GM18519 (cell line): ENCODE data around the gene ANKRD35.

Source experiments
- ATAC-seq: cut with Tn5 transposase; IDR thresholded peaks from one replicate; pipeline ENCODE4 v1.9.1; 2021; ENCODE audit warnings: mild to moderate bottlenecking, moderate library complexity; ENCODE audit not compliant: unreplicated experiment, low FRiP score

Gene ANKRD35

GRCh38 chr1:145895471-145895870 is 9.8 kb upstream of the ANKRD35 start:
- ATAC-seq: no peak

- no peak for ATAC-seq
These were observed 7.8 kb upstream of the ANKRD35 start for GRCh38 chr1:145893306-145894055.

DNA sequence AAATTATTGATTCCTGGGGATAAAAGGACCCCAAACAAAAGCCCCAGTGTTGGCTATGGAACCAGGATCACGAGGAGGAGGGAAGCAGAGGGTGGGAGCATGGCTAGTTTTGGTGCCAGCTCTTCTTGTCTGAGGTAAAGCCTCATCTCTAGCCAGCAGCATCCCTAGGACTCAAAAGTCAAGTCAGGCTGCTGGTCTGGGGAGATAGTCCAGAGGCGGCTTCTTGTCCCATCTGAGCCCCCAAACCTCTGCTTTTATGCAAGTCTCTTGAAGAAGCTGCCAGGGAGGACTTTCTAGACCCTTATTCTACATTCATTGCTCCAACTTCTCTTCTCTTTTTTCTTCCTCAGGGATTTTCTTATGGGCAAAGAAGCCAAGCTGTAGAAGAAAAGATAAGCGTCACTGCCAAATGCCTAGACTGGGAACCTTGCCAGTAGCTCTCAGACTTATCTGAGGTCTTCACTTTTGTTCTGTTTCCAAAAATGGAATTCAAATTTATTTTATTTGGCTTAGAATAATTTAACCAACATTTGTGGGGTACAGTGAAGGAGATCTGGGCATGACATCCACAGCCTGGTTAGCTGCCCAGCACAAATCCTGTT is 6.9 kb upstream of the ANKRD35 start:
- ATAC-seq: no peak

GRCh38 chr1:145891587-145892485 is 6.2 kb upstream of the ANKRD35 start:
- ATAC-seq: no peak

DNA sequence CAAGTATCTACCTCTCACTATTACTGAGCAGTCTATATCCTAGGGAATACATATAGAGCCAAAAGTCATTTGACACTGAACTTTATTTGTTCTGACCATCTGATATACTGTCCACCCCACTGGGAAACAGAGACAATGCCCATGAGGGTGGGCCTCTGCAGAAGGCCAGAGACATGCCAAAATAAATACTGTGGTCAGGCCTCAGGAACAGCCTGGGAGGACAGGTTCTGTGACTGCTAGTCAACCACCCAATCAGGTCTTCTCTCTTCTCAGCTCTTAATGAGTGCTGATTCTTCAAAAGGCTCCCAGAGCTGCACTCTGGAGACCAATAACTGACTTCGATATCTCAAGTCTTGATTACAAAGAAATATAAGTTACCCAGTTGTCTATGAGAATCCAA is 5.5 kb upstream of the ANKRD35 start:
- no peak for ATAC-seq

- ATAC-seq: no peak
These were observed 4.1 kb upstream of the ANKRD35 start for GRCh38 chr1:145889722-145890121.

DNA sequence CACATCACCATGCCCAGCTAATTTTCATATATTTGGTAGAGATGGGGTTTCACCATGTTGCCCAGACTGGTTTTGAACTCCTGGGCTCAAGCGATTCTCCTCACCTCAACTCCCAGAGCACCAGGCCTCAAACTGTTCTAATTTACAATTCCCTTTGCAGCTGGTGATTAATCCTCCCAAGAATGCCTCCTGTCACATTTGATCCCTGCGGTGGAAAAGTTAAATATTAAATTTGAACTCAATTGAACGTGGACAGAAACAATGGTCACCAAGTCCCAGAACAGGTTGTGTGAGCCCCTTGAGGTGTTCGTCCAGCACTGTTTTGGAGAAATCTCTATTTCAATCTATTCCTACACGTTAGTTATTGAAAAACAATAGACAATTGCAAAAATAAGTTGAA is 2.0 kb upstream of the ANKRD35 start:
- ATAC-seq: no peak

DNA sequence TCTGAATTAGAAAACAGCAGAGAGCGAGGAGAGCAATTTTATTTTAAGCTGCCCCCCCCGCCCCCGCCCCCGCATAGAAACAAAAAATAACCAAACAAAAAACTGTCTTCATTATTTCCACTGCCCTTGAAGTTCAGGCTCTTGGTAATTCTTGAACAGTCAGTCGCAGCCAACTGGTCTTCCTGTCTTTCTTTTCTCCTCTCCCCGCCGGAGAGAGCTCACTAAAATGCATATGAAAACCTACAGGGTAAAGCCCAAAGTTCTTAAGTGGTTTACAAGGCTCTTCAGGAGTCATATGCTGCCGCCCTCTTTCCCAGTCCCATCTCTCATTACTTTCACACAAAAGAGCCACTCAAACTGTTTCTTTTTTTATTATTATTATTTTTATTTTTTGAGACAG is 1.1 kb upstream of the ANKRD35 start:
- ATAC-seq: no peak

DNA sequence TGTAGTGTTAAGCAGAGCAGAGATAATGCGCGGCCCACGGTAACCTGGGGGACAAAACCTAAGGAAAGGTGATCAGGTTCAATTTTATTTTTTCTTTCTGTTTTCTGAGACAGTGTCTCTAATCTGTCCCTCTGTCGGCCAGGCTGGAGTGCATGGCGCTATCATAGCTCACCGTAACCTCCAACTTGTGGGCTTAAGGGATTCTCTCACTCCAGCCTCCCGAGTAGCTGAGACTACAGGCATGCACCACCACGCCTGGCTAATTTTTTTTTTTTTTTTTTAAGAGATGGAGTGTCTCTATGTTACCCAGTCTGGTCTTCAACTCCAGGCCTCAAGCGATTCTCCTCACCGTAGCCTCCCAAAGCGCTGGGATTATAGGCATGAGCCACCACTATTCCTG is 724 bp upstream of the ANKRD35 start:
- no peak for ATAC-seq

- ATAC-seq: no peak
These were observed 991 bp downstream of the ANKRD35 start for GRCh38 chr1:145884675-145885074.

GRCh38 chr1:145879775-145880174 is 5.9 kb downstream of the ANKRD35 start:
- no peak for ATAC-seq

DNA sequence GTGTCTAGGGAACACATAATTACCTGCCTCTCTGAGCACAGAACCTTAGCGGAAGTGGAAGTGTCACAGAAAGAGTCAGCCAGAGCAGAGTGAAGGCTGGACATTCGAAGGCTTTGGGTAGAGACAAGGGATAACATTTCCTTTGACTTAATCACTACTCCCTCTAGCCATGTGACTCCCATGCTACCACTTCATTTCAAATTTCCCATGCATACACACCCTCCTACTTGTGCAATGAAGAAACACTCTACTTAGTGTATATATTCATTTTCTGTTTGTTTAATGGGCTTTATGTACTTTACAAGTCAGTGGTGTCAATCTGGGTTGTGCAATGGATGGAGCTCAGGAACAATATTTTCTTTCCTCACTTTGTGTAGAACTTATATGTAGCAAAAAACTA is 6.9 kb downstream of the ANKRD35 start:
- ATAC-seq: no peak

- no peak for ATAC-seq
These were observed 7.7 kb downstream of the ANKRD35 start for GRCh38 chr1:145877923-145878486.

DNA sequence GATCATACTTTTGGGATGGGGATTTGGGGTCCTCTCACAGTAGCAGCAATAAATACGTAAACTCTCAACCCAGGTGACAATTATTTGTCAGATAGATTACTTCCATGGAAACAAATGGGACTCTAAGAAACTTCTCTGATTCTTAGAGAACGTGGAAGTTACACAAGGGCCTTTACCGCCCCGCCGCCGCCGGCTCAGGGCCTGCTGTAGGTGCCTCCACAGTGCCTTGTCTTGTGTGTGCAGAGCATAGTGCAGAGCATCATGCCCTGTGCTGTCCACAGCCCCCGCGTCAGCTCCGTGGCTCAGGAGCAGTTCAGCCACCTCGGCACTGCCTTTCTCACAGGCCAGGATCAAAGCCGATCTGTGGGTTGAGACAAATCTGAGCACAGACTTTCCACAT is 11.0 kb downstream of the ANKRD35 start:
- no peak for ATAC-seq

GRCh38 chr1:145871994-145872924 is 13.4 kb downstream of the ANKRD35 start:
- no peak for ATAC-seq

DNA sequence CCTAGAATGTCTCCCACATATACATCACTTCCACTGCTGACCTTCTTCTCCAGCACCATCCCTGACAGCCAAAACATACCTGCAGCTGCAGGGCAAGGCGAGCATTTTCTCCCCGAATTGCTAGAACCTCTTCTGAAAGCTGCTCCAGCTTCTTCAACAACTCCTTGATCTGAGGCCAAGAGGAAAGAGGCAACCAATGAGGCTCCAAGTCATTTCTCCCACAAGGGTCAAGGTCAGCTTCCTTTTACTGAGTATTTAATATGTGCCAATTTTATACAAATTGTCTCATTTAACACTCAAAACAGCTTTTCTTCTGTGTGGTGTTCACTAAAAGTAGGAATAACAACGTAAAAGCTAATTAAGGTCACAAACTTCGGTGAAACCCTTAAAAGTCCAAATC is 17.4 kb downstream of the ANKRD35 start:
- no peak for ATAC-seq

GRCh38 chr1:145863282-145864018 is 22.2 kb downstream of the ANKRD35 start:
- no peak for ATAC-seq

GRCh38 chr1:145859491-145860023 is 26.1 kb downstream of the ANKRD35 start:
- peak; percentile 43 for ATAC-seq

DNA sequence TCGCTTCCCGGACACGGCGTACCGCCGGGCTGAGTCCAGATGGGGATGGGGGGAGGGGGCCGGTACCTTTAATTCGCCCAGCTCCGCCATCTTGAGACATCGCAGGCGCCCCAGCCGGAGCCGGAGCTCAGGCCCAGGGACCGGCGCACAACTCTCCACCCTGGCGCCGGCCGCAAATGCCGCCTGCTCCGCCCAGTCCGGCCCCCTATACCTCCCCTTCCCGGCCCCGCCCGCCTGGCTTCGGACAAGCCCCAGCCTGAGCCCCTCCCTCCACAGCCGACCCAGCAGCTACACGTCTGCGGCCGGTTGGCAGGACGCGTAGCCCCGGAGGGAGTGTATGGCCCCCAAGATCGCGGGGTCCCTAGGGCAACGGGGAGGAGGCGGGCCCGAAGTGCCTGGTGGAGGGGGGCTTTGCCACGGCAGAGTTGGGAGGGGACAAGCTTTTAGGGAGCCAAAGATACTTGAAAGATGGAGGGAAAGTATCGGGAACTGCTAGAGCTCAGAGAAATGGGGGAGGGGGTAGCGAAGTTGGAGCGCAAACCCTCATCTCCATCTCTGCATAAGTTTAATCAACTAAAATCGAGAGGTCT is 26.7 kb downstream of the ANKRD35 start, which contains the start of gene PIAS3:
TSS of gene PIAS3 (minus strand) at position 181 of the 590 bp plus-strand sequence. CDS start at position 90, 91 bp downstream.
- ATAC-seq: peak; percentile 65
